LNCaP clone FGC (cell line): ENCODE measurements around the gene SLC2A4.

Experiments
- DNase-seq: peaks from one replicate; pipeline ENCODE4 v3.0.0-alpha.2; 2011; ENCODE audit warnings: low read depth
- H3K4me3 ChIP-seq: 2 replicates; pipeline ENCODE4 v1.5.1; 2011; ENCODE audit warnings: mild to moderate bottlenecking, low read depth, low read length, control low read depth
- TF ChIP-seq, protein P1 (sequence below): IDR thresholded peaks from 2 replicates; pipeline ENCODE4 v1.5.1; 2012; ENCODE audit warnings: mild to moderate bottlenecking; ENCODE audit not compliant: control insufficient read depth, insufficient read depth; ENCODE audit errors: extremely low read depth

Gene SLC2A4

DNA sequence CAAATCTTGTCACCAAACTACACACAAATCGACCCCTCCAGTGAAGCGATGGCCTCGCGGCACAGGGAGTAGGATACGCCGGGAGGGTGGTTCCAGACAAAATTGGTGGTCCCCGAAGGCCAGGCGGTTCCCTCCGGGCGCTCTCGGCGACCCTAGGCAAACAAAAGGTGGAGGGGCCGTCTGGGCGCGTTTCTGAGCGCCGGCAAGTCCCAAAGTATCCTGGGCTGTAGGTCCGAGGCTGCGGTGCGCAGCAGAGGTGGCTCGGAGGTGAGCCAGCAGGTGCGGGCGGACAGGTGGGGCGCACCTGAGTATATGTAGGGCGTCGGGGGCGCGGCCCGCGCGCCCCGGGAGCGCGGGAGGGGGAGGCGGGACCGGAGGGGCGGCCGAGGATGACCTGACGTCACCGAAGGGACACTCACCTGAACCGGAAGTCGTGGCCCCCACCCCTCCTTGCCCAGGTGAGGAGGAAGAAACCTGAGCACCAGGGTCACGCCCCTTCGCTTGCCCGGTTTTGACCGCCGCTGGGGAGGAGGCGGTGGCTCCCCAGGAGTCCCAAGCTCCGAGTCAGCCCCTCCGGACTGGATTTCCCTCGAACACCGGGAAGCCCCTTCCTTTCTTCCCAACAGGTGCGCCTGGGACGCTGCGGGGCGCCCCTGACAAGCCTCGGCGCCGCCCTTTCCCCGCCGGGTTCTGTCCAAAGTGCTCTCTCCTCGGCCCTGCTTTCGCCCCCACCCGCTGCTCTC is 19.2 kb upstream of the SLC2A4 start, which contains the start of gene CLDN7:
CLDN7 (minus strand) TSS at position 287 of the 743 bp plus-strand sequence. CDS start 435 bp downstream, outside the sequence.
- TF ChIP-seq, protein P1, sequence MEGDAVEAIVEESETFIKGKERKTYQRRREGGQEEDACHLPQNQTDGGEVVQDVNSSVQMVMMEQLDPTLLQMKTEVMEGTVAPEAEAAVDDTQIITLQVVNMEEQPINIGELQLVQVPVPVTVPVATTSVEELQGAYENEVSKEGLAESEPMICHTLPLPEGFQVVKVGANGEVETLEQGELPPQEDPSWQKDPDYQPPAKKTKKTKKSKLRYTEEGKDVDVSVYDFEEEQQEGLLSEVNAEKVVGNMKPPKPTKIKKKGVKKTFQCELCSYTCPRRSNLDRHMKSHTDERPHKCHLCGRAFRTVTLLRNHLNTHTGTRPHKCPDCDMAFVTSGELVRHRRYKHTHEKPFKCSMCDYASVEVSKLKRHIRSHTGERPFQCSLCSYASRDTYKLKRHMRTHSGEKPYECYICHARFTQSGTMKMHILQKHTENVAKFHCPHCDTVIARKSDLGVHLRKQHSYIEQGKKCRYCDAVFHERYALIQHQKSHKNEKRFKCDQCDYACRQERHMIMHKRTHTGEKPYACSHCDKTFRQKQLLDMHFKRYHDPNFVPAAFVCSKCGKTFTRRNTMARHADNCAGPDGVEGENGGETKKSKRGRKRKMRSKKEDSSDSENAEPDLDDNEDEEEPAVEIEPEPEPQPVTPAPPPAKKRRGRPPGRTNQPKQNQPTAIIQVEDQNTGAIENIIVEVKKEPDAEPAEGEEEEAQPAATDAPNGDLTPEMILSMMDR = peak; percentile 57
- H3K4me3 ChIP-seq = peak within 1 kb of the TSS; percentile 96
- DNase-seq = peak; percentile 87

DNA sequence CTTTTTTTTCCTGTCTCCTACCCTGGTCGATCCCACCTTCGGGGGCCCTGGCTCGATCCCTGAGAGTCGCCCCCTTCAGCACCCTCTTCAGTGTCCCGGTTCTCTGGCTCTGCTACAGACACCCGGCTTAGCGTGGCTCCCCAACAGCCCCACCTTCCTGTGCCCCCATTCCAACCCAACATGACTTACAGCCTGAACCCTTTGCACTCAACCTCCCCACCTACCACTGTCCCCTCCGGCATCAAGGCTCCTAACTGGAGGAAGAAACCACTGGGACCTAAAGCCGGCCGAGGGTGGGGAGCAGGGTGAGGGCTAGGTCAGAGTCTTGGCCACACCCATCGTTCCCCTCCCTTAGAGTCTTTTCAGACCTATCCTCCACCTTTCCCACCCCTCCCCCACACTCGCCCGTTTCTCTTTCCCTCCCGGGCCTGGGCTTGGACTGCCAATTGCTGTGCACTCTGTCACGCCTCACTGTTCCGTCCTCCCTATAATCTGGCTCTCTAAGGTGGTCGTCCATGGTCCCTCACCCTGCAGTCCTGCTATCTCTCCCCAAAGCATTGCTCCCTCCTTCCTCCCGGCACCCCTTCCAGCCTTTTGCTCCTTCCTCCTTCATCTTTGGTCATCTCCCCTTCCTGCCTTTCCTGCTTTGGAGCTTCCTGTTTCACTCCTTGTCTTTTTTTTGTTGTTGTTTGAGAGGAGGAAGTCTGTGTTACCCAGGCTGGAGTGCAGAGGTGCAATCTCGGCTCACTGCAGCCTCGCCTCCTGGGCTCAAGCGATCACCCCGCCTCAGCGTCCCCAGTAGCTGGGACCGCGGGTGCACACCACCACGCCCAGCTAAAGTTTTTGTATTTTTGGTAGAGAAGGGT is 18.4 kb upstream of the SLC2A4 start:
- TF ChIP-seq, protein P1 = no peak
- peak; percentile 73 for DNase-seq
- peak overlapping the region; percentile 96 for H3K4me3 ChIP-seq

DNA sequence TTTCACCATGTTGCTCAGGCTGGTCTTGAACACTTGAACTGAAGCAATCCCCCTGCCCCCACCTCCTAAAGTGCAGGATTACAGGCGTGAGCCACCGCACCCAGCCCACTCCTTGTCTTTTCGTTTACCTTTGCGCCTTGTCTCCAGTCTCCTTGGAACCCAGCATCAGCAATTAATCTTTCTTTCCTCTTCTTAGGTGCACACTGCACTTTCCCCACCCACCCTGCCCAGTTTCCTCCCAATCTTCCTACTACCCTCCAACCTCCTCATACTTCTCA is 17.8 kb upstream of the SLC2A4 start:
- peak overlapping the region; percentile 96 for H3K4me3 ChIP-seq
- DNase-seq = no peak
- TF ChIP-seq, protein P1 = no peak

DNA sequence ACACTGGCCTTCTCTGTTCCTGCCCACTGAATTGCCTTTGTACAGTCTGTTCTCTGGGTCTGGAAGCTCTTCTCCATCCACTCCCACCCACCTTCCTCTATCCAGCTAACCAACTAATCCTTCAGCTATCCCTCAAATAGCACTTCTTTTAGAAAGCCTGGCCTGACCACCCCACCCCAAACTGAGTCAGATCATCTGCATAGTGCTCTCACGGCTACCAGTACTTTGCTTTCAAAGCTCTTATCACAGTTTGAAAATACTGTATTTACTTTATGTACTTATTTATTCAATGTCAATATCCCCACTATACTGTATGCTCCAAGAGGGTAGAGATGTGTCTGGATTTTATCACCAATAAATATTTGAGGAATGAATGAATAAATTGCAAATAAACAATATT is 14.7 kb upstream of the SLC2A4 start:
- no peak for DNase-seq
- H3K4me3 ChIP-seq = no peak overlapping the region
- TF ChIP-seq, protein P1 = no peak

DNA sequence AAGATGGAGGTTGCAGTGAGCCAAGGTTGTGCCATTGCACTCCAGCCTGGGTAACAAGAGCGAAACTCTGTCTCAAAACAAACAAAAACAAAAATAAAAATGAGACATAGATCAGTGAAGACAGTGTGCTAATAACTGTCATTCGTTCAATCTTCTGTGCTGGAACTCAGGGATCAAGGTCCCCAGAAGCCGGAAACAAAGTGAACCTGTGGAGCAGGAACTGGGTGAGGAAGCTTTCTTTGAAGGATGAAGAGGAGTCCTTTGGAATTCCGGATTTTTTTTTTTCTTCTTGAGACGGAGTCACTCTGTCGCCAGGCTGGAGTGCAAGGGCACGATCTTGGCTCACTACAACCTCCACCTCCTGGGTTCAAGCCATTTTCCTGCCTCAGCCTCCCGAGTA is 2.1 kb upstream of the SLC2A4 start:
- no peak overlapping the region for H3K4me3 ChIP-seq
- DNase-seq = no peak
- TF ChIP-seq, protein P1 = no peak

DNA sequence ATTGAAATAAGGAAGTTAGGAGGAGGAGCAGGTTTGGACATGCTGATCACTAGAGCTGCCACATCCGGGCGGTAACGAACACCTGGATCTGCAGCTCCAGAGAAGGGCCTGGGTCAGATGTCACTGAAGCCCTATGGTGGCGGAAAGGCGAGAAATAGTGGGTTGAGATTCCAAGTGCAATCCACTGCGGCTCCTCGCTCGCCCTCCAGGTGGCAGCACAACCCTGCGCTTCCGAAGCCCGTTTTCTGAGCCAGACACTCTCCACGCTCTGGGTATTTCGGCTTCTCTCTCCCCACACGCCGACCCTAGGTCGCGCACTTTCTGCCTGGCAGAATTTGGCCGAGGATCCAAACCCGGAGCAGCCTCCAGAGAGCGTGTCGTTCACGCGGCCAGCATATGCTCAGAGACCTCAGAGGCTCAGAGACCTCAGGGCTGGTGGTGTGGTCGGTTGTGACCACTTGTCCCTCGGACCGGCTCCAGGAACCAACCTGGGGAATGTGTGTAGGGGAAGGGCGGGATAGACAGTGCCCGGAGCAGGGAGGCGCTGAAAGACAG is 922 bp upstream of the SLC2A4 start:
- TF ChIP-seq, protein P1 = peak; percentile 90
- DNase-seq = peak; percentile 69
- peak overlapping the region; percentile 70 for H3K4me3 ChIP-seq
